ENCODE results near the gene CSMD2. TPM values are rescaled to one million over a fixed set of nuclear protein-coding genes. Genes with fewer than 3 reads are reported as not detected.

Gene CSMD2
- total RNA-seq, 1 donor from 2014 or later: 2.6 TPM

DNA sequence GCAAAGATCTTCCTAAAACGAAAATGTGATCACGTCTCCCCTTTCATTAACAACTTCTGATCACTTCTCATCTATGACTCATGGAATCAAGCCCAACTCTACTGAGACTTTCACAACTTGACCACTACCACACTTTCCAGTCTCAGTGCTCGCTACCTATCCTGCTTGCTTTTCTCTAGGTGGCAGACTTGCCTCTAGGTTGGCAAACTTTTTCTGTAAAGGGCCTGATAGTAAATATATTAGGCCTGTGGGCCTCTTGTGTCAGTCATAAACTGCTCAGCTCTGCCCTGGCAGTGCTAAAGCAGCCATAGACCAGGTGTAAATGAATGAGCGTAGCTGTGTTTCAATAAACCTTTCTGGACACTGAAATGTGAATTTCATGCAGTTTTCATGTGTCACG, 322.7 kb downstream of the CSMD2 start:
- TF ChIP-seq EZH2 (IDR thresholded peaks at IDR 0.05): no peak
- TF ChIP-seq, protein P1, sequence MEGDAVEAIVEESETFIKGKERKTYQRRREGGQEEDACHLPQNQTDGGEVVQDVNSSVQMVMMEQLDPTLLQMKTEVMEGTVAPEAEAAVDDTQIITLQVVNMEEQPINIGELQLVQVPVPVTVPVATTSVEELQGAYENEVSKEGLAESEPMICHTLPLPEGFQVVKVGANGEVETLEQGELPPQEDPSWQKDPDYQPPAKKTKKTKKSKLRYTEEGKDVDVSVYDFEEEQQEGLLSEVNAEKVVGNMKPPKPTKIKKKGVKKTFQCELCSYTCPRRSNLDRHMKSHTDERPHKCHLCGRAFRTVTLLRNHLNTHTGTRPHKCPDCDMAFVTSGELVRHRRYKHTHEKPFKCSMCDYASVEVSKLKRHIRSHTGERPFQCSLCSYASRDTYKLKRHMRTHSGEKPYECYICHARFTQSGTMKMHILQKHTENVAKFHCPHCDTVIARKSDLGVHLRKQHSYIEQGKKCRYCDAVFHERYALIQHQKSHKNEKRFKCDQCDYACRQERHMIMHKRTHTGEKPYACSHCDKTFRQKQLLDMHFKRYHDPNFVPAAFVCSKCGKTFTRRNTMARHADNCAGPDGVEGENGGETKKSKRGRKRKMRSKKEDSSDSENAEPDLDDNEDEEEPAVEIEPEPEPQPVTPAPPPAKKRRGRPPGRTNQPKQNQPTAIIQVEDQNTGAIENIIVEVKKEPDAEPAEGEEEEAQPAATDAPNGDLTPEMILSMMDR (IDR thresholded peaks at IDR 0.05): peak; percentile 23
- H3K4me3 Mint-ChIP-seq: no peak overlapping the region
- H4K20me1 ChIP-seq (ENCODE audit: low read depth): no peaks in the 10 kb centered on the region
- no peaks in the 10 kb centered on the region for H3K4me1 ChIP-seq
- peaks cover 3% of the 10 kb centered on the region for H3K27me3 Mint-ChIP-seq (ENCODE audit: insufficient read depth, low read depth)
- H3K36me3 Mint-ChIP-seq: no peaks in the 10 kb centered on the region
- H3K27me3 ChIP-seq: no peaks in the 10 kb centered on the region
- no peak overlapping the region for H3K27ac Mint-ChIP-seq
- H3K4me1 Mint-ChIP-seq: peaks cover 7% of the 10 kb centered on the region
- no peak overlapping the region for H3K9ac ChIP-seq
- H3K79me2 ChIP-seq (ENCODE audit: low read depth): no peaks in the 10 kb centered on the region
- H3K27ac ChIP-seq: no peak overlapping the region
- no peak overlapping the region for H3K4me3 ChIP-seq
- no peak overlapping the region for H3K4me2 ChIP-seq
- no peaks in the 10 kb centered on the region for H3K9me3 Mint-ChIP-seq
- H3F3A ChIP-seq (ENCODE audit: low read depth): no peaks in the 10 kb centered on the region
- no peak overlapping the region for H2AFZ ChIP-seq (replicated peaks)
- H3K9me3 ChIP-seq (ENCODE audit: low read depth): no peaks in the 10 kb centered on the region
- no peaks in the 10 kb centered on the region for H3K36me3 ChIP-seq
- DNase-seq (ENCODE audit: low spot score): no peak

GRCh38 chr1:33841494-33841893, 323.5 kb downstream of the CSMD2 start:
- Mint-ChIP-seq H3K27ac (no peak overlapping the region), H3K4me3 (no peak overlapping the region), H3K27me3 (ENCODE audit: insufficient read depth, low read depth) (peaks cover 3% of the 10 kb centered on the region), H3K9me3 (peaks cover 2% of the 10 kb centered on the region), H3K36me3 (no peaks in the 10 kb centered on the region), H3K4me1 (peaks cover 7% of the 10 kb centered on the region)
- H4K20me1 ChIP-seq (ENCODE audit: low read depth): no peaks in the 10 kb centered on the region
- H3K9me3 ChIP-seq (ENCODE audit: low read depth): no peaks in the 10 kb centered on the region
- no peak overlapping the region for H3K27ac ChIP-seq
- H2AFZ ChIP-seq (replicated peaks): no peak overlapping the region
- no peak overlapping the region for H3K9ac ChIP-seq
- H3K79me2 ChIP-seq (ENCODE audit: low read depth): no peaks in the 10 kb centered on the region
- no peak overlapping the region for H3K4me2 ChIP-seq
- H3K27me3 ChIP-seq: no peaks in the 10 kb centered on the region
- no peak overlapping the region for H3K4me3 ChIP-seq
- TF ChIP-seq EZH2 (IDR thresholded peaks at IDR 0.05) (no peak), EZH2phosphoT487 (IDR thresholded peaks at IDR 0.05) (no peak)
- TF ChIP-seq, protein P1 (IDR thresholded peaks at IDR 0.05): no peak
- no peaks in the 10 kb centered on the region for H3F3A ChIP-seq (ENCODE audit: low read depth)
- H3K4me1 ChIP-seq: no peaks in the 10 kb centered on the region
- no peak for DNase-seq (ENCODE audit: low spot score)
- H3K36me3 ChIP-seq: no peaks in the 10 kb centered on the region

GRCh38 chr1:33837635-33838034, 327.4 kb downstream of the CSMD2 start:
- H3K4me3 ChIP-seq: no peak overlapping the region
- no peak overlapping the region for H3K4me2 ChIP-seq
- DNase-seq (ENCODE audit: low spot score): no peak
- H3K27ac Mint-ChIP-seq: no peak overlapping the region
- no peak for TF ChIP-seq EZH2 (IDR thresholded peaks at IDR 0.05)
- no peaks in the 10 kb centered on the region for H3K36me3 ChIP-seq
- no peaks in the 10 kb centered on the region for H3K9me3 ChIP-seq (ENCODE audit: low read depth)
- no peaks in the 10 kb centered on the region for H3K4me1 ChIP-seq
- no peak overlapping the region for H3K4me3 Mint-ChIP-seq
- no peak overlapping the region for H3K9ac ChIP-seq
- no peaks in the 10 kb centered on the region for H3F3A ChIP-seq (ENCODE audit: low read depth)
- no peaks in the 10 kb centered on the region for H4K20me1 ChIP-seq (ENCODE audit: low read depth)
- H2AFZ ChIP-seq (replicated peaks): no peak overlapping the region
- H3K27me3 Mint-ChIP-seq (ENCODE audit: insufficient read depth, low read depth): no peaks in the 10 kb centered on the region
- no peaks in the 10 kb centered on the region for H3K79me2 ChIP-seq (ENCODE audit: low read depth)
- H3K27ac ChIP-seq: no peak overlapping the region
- no peaks in the 10 kb centered on the region for H3K27me3 ChIP-seq
- no peaks in the 10 kb centered on the region for H3K36me3 Mint-ChIP-seq
- H3K4me1 Mint-ChIP-seq: no peaks in the 10 kb centered on the region
- H3K9me3 Mint-ChIP-seq: peaks cover 4% of the 10 kb centered on the region

GRCh38 chr1:33836911-33837310, 328.1 kb downstream of the CSMD2 start:
- no peak for DNase-seq (ENCODE audit: low spot score)
- no peak overlapping the region for H3K9ac ChIP-seq
- no peak overlapping the region for H3K27ac ChIP-seq
- Mint-ChIP-seq H3K4me1 (no peaks in the 10 kb centered on the region), H3K4me3 (no peak overlapping the region), H3K27ac (no peak overlapping the region), H3K9me3 (peaks cover 4% of the 10 kb centered on the region), H3K27me3 (ENCODE audit: insufficient read depth, low read depth) (no peaks in the 10 kb centered on the region), H3K36me3 (no peaks in the 10 kb centered on the region)
- H3K27me3 ChIP-seq: no peaks in the 10 kb centered on the region
- no peak overlapping the region for H3K4me2 ChIP-seq
- no peaks in the 10 kb centered on the region for H3F3A ChIP-seq (ENCODE audit: low read depth)
- H3K79me2 ChIP-seq (ENCODE audit: low read depth): no peaks in the 10 kb centered on the region
- no peaks in the 10 kb centered on the region for H4K20me1 ChIP-seq (ENCODE audit: low read depth)
- no peaks in the 10 kb centered on the region for H3K4me1 ChIP-seq
- H3K36me3 ChIP-seq: no peaks in the 10 kb centered on the region
- no peak overlapping the region for H2AFZ ChIP-seq (replicated peaks)
- no peak for TF ChIP-seq EZH2 (IDR thresholded peaks at IDR 0.05)
- no peak for TF ChIP-seq EZH2phosphoT487 (IDR thresholded peaks at IDR 0.05)
- TF ChIP-seq, protein P1 (IDR thresholded peaks at IDR 0.05): no peak
- H3K4me3 ChIP-seq: no peak overlapping the region
- no peaks in the 10 kb centered on the region for H3K9me3 ChIP-seq (ENCODE audit: low read depth)

Measured in neural progenitor cell (in vitro differentiated cells).